Gastrocnemius medialis (tissue), 4 donors: ENCODE data around the gene DOP1A. TPM values are rescaled to one million over a fixed set of nuclear protein-coding genes. Genes with fewer than 3 reads are reported as not detected.

Experiments used
- ATAC-seq, 2 donors: fragments of 150-250 bp; one replicate each; pipeline ENCODE4 v1.9.1; 2016
- DNase-seq, 2 donors: peaks; one replicate each; pipeline ENCODE4 v3.0.0-alpha.2; 2019
- H3K27ac ChIP-seq, 4 donors: fragments of 200-600 bp; sonication (generic); 1 replicate in 1 of 4; 2 replicates in 3 of 4; pipeline ENCODE4 v1.5.1; 2016 to 2018; ENCODE audit warnings: mild to moderate bottlenecking in 2 of 4, moderate library complexity in 1 of 4
- H3K27me3 ChIP-seq, 3 donors: fragments of 200-600 bp; sonication (generic) in 2 of 3; 1 replicate in 1 of 3; 2 replicates in 2 of 3; pipeline versions ENCODE4 v1.5.1 to v1.6.0; 2016 to 2019; ENCODE audit warnings: mild to moderate bottlenecking in 1 of 3, moderate library complexity in 1 of 3
- H3K36me3 ChIP-seq, 2 donors: fragments of 200-600 bp; sonication (generic) in 1 of 2; one replicate each; pipeline ENCODE4 v1.5.1; 2017 to 2018
- H3K4me1 ChIP-seq, 2 donors: fragments of 200-600 bp; sonication (generic) in 1 of 2; one replicate each; pipeline ENCODE4 v1.5.1; 2016 to 2017; ENCODE audit warnings: mild to moderate bottlenecking in 2 of 2
- H3K4me3 ChIP-seq, 4 donors: fragments of 200-600 bp; sonication (generic) in 3 of 4; 1 replicate in 1 of 4; 2 replicates in 3 of 4; pipeline ENCODE4 v1.5.1; 2016 to 2019; ENCODE audit warnings: mild to moderate bottlenecking in 2 of 4
- H3K9me3 ChIP-seq, 3 donors: fragments of 200-600 bp; sonication (generic) in 2 of 3; 1 replicate in 1 of 3; 2 replicates in 2 of 3; pipeline ENCODE4 v1.5.1; 2016 to 2019
- POLR2A ChIP-seq, 2 donors: fragments of 450-650 bp; IDR thresholded peaks; one replicate each; pipeline ENCODE4 v1.6.1; 2017; ENCODE audit warnings: antibody characterized with exemption in 2 of 2, mild to moderate bottlenecking in 2 of 2, moderate library complexity in 2 of 2
- in situ Hi-C, 4 donors: fragments of 200-750 bp; cut with MboI; loops; one replicate each; pipeline versions ENCODE4 v1.15.0 to v1.8.0; 2017; ENCODE audit warnings: low sequenced_read_pairs in 4 of 4
- intact Hi-C: fragments of 100-400 bp; cut with DNase I; formaldehyde crosslinking; loops from one replicate; pipeline ENCODE4 v1.15.1; 2023; ENCODE audit warnings: low total_unique reads
- total RNA-seq, 4 donors: library from RNA; depleted of rRNA; stranded (reverse); fragments of >200 nt; gene quantifications; one replicate each; pipeline versions ENCODE4 v1.1.0 to v1.2.3, GENCODE V29; 2016
- TF ChIP-seq, protein P1 (sequence below), 5 experiments: fragments of 450-650 bp in 3 of 5; fragments of 200-600 bp in 2 of 5; sonication (generic) in 2 of 5; IDR thresholded peaks in 4 of 5; conservative IDR thresholded peaks in 1 of 5; 1 replicate in 4 of 5; 2 replicates in 1 of 5; pipeline ENCODE4 v1.5.1; 2016 to 2019; ENCODE audit warnings: antibody characterized with exemption in 5 of 5, mild to moderate bottlenecking in 3 of 5, moderate library complexity in 3 of 5

DOP1A gene
- total RNA-seq, 4 donors from 2014 or later: 12.4 to 30.9 (median 16.2) TPM

DNA sequence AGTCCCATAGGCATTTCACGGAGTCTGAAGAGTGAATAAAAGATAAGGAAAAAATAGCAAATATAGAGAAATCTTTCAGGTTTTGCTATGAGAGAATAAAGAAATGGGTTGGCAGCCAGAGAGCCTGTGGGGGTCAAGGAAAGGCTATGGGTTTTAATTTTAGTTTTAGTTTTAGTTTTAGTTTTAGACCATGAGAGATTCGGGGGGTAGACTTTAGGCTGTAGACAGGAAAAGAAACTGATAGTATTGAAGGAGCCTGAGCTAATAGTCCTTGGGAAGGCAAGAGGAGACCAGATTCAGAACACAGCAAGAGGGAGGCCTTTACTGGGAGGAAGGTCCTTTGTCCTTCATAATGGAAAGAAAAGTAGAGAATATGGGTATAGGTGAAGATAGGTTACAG, 19.3 kb downstream of the DOP1A start:
- H3K27me3 ChIP-seq: no peaks in the 10 kb centered on the region
- peaks cover 6 to 8% of the 10 kb centered on the region in 2 donors for H3K4me1 ChIP-seq
- TF ChIP-seq POLR2A (IDR thresholded peaks at IDR 0.05): no peak
- TF ChIP-seq, protein P1, sequence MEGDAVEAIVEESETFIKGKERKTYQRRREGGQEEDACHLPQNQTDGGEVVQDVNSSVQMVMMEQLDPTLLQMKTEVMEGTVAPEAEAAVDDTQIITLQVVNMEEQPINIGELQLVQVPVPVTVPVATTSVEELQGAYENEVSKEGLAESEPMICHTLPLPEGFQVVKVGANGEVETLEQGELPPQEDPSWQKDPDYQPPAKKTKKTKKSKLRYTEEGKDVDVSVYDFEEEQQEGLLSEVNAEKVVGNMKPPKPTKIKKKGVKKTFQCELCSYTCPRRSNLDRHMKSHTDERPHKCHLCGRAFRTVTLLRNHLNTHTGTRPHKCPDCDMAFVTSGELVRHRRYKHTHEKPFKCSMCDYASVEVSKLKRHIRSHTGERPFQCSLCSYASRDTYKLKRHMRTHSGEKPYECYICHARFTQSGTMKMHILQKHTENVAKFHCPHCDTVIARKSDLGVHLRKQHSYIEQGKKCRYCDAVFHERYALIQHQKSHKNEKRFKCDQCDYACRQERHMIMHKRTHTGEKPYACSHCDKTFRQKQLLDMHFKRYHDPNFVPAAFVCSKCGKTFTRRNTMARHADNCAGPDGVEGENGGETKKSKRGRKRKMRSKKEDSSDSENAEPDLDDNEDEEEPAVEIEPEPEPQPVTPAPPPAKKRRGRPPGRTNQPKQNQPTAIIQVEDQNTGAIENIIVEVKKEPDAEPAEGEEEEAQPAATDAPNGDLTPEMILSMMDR (IDR thresholded peaks at IDR 0.05 in 4 of 5, conservative IDR thresholded peaks at IDR 0.05 in 1 of 5): no peak
- H3K27ac ChIP-seq: no peak overlapping the region
- ATAC-seq (no peak), DNase-seq (no peak)
- in situ Hi-C loops: no loop called here
- no peak overlapping the region for H3K4me3 ChIP-seq
- intact Hi-C loops: no loop called here
- H3K36me3 ChIP-seq: no peaks in the 10 kb centered on the region
- H3K9me3 ChIP-seq: no peaks in the 10 kb centered on the region

GRCh38 chr6:83092756-83093399, 25.4 kb downstream of the DOP1A start:
- H3K4me3 ChIP-seq: no peak overlapping the region
- no peaks in the 10 kb centered on the region for H3K27me3 ChIP-seq
- in situ Hi-C loops: no loop called here
- peaks cover 13 to 16% of the 10 kb centered on the region in 2 donors for H3K4me1 ChIP-seq
- no peaks in the 10 kb centered on the region for H3K9me3 ChIP-seq
- ATAC-seq (peak; percentile 78 to 86), DNase-seq (no peak)
- TF ChIP-seq, protein P1 (IDR thresholded peaks at IDR 0.05 in 4 of 5, conservative IDR thresholded peaks at IDR 0.05 in 1 of 5): no peak
- TF ChIP-seq POLR2A (IDR thresholded peaks at IDR 0.05): no peak
- no peaks in the 10 kb centered on the region for H3K36me3 ChIP-seq
- peak overlapping the region; percentile 10 to 60 (median 42) for H3K27ac ChIP-seq
- intact Hi-C loops: no loop called here

DNA sequence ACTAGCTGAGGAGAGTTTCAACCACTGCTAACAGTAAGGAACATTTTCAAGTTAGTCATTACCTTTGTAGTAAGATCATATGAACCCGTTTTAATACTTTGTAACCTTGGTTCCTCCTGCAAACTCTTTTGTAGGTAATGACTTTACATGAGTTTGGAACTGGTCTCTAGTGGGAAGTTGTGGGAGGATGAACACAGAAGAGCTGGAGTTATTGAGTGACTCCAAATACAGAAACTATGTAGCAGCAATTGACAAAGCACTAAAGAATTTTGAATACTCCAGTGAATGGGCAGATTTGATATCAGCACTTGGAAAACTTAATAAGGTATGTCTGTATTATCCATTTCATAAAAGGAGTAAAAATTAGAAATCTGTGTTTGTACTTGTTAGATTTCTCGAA, 29.3 kb downstream of the DOP1A start:
- no peak for TF ChIP-seq POLR2A (IDR thresholded peaks at IDR 0.05)
- TF ChIP-seq, protein P1 (IDR thresholded peaks at IDR 0.05 in 4 of 5, conservative IDR thresholded peaks at IDR 0.05 in 1 of 5): no peak
- Histone ChIP-seq H3K27me3 (no peaks in the 10 kb centered on the region), H3K4me3 (no peak overlapping the region), H3K36me3 (peaks cover 0 to 8% of the 10 kb centered on the region in 2 donors), H3K4me1 (peaks cover 17 to 28% of the 10 kb centered on the region in 2 donors), H3K9me3 (no peaks in the 10 kb centered on the region), H3K27ac (no peak overlapping the region)
- in situ Hi-C loops: no loop called here
- DNase-seq: no peak
- no peak for ATAC-seq
- intact Hi-C loops: no loop called here

DNA sequence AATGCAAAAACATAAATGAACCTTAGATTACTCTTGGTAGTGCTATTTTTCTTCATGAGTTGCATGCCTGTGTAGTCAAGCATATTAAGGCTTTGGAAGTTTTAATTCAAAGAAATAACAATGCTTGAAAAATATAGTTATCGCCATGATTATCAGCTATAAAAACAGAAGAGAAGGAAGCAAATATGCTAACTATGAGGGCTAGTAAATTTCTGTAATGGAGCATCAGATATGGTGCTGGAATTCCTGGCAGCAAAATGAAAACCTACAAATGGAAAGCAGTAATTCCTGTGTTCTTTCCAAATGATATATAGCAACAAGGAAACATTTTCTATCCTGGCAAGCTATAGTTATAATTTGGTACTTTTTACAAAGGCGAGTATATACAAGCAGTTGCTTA, 29.7 kb downstream of the DOP1A start:
- no peak for ATAC-seq
- Histone ChIP-seq H3K27ac (no peak overlapping the region), H3K4me3 (no peak overlapping the region), H3K36me3 (peaks cover 0 to 13% of the 10 kb centered on the region in 2 donors), H3K9me3 (no peaks in the 10 kb centered on the region), H3K27me3 (no peaks in the 10 kb centered on the region), H3K4me1 (peaks cover 17 to 28% of the 10 kb centered on the region in 2 donors)
- TF ChIP-seq, protein P1 (IDR thresholded peaks at IDR 0.05 in 4 of 5, conservative IDR thresholded peaks at IDR 0.05 in 1 of 5): no peak
- TF ChIP-seq POLR2A (IDR thresholded peaks at IDR 0.05): no peak
- in situ Hi-C loops (no loop called here), intact Hi-C loops (no loop called here)
- DNase-seq: no peak

- no peaks in the 10 kb centered on the region for H3K9me3 ChIP-seq
- in situ Hi-C loops (no loop called here), intact Hi-C loops (no loop called here)
- TF ChIP-seq, protein P1 (IDR thresholded peaks at IDR 0.05 in 4 of 5, conservative IDR thresholded peaks at IDR 0.05 in 1 of 5): no peak
- peaks cover 0 to 17% of the 10 kb centered on the region in 2 donors for H3K36me3 ChIP-seq
- ATAC-seq: no peak
- peaks cover 13 to 26% of the 10 kb centered on the region in 2 donors for H3K4me1 ChIP-seq
- H3K27ac ChIP-seq: no peak overlapping the region
- no peaks in the 10 kb centered on the region for H3K27me3 ChIP-seq
- no peak for DNase-seq
- no peak overlapping the region for H3K4me3 ChIP-seq
These were observed 30.2 kb downstream of the DOP1A start for GRCh38 chr6:83097675-83098074.
